KOPT-K1 (cell line): Measurements from ENCODE around the gene HOXA5.

Experiments used
- H3K27ac ChIP-seq: fragments of 200-600 bp; sonication (generic); 2 replicates; pipeline ENCODE4 v1.5.1; 2016; ENCODE audit warnings: antibody characterized with exemption, mild to moderate bottlenecking, low read depth, low read length; ENCODE audit not compliant: poor library complexity, severe bottlenecking
- H3K36me3 ChIP-seq: fragments of 200-600 bp; sonication (generic); 2 replicates; pipeline ENCODE4 v1.5.1; 2017; ENCODE audit warnings: antibody characterized with exemption, mild to moderate bottlenecking, low read length, moderate library complexity; ENCODE audit not compliant: insufficient read depth
- H3K9me3 ChIP-seq: fragments of 200-600 bp; sonication (generic); 2 replicates; pipeline ENCODE4 v1.5.1; 2017; ENCODE audit warnings: antibody characterized with exemption, low read length, mild to moderate bottlenecking; ENCODE audit not compliant: insufficient read depth, poor library complexity, severe bottlenecking

HOXA5 gene

DNA sequence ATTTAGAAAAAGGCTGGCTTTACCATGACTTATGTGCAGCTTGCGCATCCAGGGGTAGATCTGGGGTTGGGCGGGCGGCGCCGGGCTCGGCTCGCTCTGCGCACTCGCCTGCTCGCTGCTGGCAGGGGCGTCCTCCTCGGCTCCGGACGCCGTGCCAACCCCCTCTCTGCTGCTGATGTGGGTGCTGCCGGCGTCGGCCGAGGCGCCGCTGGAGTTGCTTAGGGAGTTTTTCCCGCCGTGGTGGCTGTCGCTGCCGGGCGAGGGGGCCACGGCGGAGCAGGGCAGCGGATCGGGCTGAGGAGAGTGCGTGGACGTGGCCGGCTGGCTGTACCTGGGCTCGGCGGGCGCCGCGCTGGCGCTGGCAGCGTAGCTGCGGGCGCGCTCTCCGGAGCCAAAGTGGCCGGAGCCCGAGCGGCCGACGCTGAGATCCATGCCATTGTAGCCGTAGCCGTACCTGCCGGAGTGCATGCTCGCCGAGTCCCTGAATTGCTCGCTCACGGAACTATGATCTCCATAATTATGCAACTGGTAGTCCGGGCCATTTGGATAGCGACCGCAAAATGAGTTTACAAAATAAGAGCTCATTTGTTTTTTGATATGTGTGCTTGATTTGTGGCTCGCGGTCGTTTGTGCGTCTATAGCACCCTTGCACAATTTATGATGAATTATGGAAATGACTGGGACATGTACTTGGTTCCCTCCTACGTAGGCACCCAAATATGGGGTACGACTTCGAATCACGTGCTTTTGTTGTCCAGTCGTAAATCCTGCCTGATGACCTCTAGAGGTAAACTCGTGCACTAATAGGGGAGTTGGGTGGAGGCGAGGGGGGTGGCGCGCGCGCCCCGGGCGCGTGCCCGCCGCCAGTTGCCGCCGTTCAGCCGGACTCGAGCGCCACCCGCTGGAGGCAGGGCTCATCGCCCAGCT is at the start of gene HOXA5:
TSS of gene HOXA5 (minus strand) at position 659 of the 927 bp plus-strand sequence. CDS start at position 585, 74 bp downstream.
- Histone ChIP-seq H3K9me3 (peaks cover 20% of the 10 kb centered on the region), H3K36me3 (no peaks in the 10 kb centered on the region), H3K27ac (no peak within 1 kb of the TSS)

DNA sequence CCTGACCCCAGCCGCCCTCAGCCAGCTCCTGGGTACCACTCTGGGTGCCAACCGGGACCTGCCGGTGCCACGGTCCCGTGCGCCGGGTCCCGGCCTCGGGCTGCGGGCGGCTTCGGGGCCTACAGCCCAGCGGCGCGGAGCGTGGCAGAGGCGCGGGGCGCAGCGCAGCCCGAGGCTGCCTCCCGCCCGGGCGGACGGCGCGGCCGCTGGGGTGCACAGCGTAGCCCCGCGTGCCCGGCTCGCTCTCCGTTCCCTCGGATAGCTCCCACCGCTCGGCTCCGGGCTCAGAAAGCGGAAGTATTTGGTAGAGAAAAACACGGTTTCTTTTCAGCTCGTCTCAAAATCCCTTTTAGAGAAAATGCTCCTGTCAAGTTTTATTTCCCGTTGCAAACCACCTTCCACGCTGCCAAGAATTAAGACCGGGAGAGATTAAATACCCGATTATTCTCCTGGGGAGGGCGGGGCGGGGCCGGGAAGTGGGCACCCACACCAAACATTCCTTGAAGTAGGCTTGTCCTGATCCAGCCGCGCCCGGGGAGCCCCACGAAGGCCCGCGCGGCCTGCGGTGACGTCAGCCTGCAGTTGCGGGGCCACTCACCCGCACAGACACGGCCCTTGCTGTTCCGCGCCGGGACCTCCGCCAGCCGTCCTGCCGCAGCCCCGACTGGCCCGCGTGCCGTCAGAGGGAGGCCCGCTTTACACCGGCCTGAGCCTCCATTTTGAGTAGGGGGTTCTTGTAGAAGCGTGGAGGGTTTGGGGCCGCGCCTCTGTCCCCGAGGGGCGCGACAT is 49.3 kb upstream of the HOXA5 start:
- Histone ChIP-seq H3K27ac (no peak overlapping the region), H3K36me3 (no peaks in the 10 kb centered on the region), H3K9me3 (no peaks in the 10 kb centered on the region)

DNA sequence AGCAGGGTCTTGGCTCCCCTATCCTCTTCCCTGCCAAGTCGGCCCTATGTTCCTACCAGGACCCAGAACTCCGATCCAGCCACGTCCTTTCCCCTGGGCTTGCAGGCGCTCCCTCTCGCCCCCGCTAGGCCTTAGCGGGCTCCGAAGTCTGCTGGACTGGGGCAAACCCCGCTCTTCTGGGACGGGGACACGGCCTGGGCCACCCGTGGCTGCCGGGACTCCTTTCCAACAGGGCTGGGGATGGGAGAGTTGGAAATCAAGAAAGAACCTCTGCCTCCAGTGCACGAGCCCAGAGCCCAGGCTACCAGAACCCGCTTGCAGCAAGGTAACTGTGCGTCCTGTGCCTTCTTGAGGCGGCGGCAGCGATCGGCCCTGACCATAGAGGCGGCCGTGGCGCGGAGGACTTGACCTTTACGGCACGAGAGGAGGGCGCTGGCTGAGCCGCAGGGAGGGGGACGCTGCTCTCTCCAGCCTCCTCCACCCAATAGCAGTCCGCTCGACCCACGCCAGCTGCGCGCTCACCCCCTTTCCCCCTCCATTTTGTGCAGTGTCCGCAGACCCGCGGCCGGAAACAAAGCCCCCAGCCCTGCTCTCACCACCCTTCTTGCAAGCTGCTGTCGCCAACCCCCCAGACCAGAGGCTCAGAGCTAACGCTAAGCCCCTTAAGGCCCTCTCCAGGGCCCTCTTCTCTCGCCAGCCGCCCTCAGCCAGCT is 48.5 kb upstream of the HOXA5 start:
- H3K9me3 ChIP-seq, result no peaks in the 10 kb centered on the region
- no peak overlapping the region for H3K27ac ChIP-seq
- H3K36me3 ChIP-seq, result no peaks in the 10 kb centered on the region

DNA sequence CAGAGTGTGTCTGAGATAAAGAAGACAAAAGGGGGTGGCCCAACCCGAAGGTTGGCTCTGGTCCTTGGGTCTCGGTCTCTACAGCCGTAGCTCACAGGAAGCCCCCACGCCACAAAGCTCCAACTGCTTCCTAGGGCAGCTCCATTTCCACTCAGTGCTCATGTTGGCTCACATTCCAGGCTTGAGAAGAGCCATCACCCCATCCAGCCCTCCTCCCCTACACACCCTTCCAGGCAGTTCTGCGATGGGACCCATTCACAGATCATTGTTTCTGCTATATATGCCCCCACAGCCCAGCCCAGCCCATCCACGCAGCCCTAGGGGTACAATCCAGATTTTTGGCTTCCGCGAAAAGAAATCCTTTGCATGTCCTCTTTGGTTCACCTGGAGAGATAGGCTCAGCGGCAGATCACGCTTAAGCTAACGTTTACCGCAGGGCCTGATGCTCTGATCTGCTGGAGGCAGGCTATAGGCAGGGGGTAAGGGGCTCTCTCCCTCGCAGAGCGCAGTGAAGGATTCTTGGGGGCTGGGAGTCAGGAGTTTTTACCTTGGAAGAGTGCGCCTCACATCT is 47.8 kb upstream of the HOXA5 start:
- no peaks in the 10 kb centered on the region for H3K36me3 ChIP-seq
- H3K27ac ChIP-seq, result no peak overlapping the region
- H3K9me3 ChIP-seq, result no peaks in the 10 kb centered on the region

DNA sequence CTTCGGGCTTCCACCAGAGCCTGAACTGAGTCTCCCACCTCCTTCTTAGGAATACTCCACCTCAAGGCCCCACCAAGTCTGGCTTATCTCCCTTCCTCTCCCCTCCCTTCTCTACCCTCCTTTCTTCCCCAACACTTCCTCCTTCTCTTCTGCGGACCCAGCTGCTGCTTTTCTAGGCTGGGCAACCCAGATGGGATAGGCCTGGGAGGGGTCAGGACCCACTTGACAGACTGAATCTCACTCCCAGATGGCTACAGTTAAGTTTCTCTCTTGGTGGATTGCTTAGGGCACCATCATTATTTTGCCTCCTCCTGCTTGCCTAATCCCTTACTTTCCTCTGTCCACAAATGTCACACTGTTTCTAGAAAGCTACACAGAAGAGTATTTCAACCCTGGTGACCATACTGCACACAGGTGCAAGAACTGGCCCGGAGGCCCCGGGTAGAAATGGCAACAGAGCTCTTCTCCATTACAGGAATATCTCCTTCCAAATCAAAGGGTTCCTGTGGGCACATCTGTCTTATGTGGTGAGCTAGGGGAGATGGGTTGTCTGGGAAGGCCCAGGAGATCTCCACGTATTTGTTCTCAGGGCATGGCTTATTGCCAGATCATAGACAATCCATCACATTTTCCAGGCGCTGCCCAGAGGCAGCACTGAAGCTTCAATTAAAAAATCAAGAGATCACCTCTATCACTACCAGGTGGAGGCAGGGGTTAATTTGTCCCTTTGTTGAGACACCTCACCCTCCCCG is 46.7 kb upstream of the HOXA5 start:
- Histone ChIP-seq H3K27ac (no peak overlapping the region), H3K9me3 (no peaks in the 10 kb centered on the region), H3K36me3 (no peaks in the 10 kb centered on the region)

DNA sequence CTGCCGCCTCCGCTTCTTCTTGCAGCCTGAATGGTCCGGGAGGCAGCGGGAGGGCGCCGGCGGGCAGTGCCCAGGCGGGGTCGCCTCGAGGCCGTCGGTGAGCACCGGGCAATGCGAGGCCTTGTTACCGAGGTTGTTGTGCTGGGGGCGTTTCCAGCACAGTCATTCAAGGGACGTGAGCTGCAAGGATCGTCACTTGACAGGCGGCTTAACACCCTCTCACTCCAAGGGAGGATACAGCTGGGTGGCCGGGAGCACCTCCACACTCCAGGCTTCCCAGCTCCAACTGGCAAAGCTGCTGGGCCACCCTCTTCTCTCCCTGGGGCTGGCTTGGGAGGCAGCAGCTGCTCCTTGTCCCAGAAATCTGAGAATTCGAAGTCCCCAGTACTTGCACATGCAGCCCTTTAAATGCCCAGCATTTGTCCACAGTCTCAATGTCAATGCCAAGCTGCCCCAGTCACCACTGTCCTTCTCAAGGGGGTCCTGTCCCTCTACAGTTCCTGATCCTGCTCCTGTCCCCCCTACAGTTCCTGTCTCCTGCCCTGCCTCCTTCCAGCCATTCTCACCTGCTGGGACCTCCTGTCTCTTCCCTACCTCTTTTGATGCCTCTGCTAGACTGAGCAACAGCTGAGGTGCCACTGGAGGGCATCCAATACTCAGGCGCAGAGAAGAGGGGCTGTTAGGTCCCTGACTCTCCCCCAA is 46.0 kb upstream of the HOXA5 start:
- no peak overlapping the region for H3K27ac ChIP-seq
- H3K9me3 ChIP-seq, result no peaks in the 10 kb centered on the region

DNA sequence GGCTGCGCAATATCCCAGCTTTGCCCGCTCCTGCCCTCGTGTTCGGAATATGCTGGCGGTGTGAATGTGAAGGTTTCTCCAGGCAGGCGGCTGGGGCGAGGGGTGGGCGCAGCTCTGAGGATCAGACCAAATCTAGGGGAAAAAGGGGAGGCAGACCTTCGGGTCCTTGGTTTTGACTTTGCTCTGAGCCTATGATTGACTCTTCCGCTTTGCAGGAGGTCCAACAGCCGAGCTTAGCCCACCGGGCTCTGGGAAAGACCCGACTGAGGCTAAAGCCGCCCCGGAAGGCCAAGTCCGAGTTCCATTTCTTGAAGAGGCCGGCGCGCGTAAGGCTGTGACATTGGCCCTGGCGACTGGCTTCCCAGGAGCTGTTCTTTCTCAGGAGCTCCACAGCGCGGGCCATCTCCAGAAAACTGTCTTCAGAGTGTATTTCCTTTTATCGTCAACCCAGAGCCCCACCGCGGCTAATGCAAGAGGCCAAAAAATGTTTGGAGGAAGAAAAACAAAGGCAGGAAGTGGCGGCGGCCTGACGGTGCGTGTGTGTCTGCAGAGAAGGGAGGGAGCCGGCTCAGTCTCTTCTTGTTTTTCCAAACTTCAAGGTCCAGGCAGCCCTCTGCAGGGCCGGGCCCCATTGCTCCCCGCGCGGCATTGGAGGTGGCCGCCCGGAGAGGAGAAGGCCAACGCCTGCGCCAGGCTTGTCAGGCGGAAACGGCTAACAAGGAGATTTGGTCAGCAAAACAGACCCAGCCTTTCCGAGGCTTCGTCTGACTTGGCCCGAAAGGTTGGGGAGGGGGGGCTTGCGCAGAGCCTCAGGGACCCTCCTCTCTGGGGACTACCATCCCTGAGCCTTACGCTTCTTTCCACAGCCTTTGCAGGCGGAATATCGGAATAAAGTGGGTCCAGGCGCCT is 45.2 kb upstream of the HOXA5 start:
- no peak overlapping the region for H3K27ac ChIP-seq
- no peaks in the 10 kb centered on the region for H3K9me3 ChIP-seq
- H3K36me3 ChIP-seq, result no peaks in the 10 kb centered on the region

More for the DNA sequence above, 46.0 kb upstream of the HOXA5 start:
- H3K36me3 ChIP-seq, result no peaks in the 10 kb centered on the region

DNA sequence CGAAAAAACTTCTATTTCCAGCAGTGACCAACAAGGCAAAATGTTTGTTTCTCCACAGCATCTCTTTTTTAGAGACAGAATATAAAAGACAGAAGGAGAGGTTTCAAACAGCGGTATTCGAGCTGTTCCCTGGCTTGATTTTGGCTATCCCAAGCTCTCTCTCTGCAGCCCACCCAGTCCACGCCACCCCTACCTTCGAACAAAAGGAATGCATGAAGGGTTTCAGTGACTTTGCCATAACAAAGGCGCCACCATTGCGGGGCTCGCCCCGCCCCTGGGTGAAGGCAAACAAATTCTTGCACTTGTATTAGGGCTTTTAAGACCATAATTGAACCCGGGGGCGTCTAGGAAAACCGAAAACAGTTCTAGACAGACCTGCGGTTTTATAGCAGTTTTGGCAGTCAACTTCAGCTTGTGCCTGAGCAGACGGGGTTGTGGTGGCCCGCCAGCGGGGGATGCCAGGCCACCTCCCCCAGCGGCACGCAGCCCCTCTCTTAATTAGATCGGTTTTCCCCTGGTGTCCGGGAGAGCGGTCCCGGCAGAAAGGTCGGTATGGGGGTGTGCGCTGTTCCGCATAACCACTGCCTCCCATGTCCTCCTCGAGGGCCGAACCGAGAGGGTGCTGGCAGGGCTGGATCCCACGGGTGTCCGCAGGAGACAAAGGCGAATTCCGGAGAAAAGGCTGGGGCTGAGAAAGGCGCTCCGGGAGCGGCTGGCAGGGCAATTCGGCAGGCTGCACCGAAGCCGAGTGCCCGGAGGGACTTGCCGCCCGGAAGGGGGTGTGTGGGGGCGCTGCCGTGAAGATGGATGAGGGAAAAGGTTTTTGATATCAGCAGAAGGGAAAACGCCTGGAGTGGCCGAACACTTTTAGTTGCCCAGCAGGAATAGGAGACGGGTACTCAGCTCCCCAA is 44.2 kb upstream of the HOXA5 start:
- Histone ChIP-seq H3K36me3 (no peaks in the 10 kb centered on the region), H3K27ac (no peak overlapping the region), H3K9me3 (no peaks in the 10 kb centered on the region)

DNA sequence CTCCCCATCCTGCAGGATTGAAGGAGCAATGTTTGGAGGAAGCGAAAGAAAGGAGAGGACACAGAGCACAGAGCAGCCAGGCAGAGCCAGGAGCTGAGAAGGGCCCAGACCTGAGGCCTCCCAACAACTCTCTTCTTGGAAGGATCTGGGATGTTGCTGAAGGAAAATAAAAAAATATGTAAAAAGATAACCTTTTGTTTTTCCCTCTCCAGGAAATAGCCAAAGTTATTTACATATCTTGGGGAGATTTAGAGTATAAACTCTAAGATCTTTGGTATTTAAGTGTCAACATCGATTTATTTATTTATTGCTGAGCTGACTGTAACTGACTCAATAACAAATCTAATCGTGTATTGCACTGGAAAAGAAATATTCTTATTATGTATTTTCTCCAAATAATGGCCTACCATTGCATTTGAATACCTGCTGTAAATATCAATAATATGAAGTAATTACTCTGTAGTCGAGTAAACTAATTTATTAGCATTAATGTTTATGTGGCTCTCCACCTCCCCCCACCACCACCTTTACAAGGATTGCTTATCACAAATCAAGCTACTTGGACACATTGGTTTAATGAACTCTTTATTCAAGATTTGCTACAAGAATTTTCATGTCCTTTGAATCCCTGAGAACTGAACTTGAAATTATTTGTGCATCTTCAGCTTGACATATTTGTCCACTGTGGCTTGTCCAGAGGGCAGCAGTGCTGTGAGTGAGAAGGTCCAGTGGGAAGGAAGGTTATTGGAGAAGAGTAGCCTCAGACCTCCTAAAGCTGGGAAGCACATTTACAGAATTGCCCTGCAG is 43.4 kb upstream of the HOXA5 start:
- no peaks in the 10 kb centered on the region for H3K9me3 ChIP-seq
- no peak overlapping the region for H3K27ac ChIP-seq
- H3K36me3 ChIP-seq, result no peaks in the 10 kb centered on the region

DNA sequence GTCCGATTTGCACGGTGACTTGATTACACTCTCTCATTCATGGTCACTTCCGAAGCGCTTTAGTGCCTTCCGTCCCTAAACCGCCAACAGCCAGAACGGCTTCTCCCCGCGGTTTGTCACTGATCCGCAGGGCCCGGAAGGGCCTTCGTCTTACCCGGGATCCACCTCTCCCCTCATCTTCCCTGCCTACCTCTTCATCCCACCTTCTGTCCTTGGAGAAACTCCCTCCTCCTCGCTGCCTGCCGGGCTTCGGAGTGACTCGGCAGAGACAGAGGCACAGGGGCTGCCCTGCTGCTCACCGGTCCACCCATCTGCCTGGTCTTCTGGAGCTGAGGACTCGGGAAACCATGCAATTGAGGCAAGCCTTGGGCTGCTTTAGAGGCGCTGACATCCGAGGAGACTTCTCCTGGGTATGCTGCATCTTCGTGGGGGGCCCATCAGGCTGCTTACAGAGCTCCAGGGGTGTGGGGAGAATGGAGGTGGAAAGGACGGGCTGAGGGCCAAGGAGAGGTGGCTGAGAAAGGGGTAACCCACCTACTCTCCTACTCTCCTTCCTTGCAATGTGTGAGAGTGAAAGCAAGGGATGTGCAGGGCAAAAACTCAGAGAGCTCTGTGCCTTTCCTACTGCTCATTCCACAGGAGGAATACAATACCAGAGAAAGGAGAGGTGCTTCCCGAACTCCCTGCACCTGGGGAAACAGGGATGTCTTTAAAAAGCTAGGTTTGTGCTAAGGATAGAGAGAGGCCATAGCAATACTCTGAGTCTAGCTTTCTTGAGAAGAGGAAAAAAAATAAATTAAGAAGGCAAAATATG is 42.6 kb upstream of the HOXA5 start:
- no peaks in the 10 kb centered on the region for H3K36me3 ChIP-seq
- H3K27ac ChIP-seq, result no peak overlapping the region

More for the DNA sequence above, 42.6 kb upstream of the HOXA5 start:
- no peaks in the 10 kb centered on the region for H3K9me3 ChIP-seq
